GM12878 (cell line): ENCODE measurements around the gene PRPSAP2.

Experiments used
- CTCF ChIP-seq, 3 experiments: IDR thresholded peaks in 2 of 3; conservative IDR thresholded peaks in 1 of 3; 2 replicates each; pipeline ENCODE4 v1.5.1; 2011; ENCODE audit warnings: low read depth in 3 of 3, low read length in 3 of 3, mild to moderate bottlenecking in 3 of 3, control low read depth in 2 of 3, moderate library complexity in 2 of 3, inconsistent platforms in 1 of 3, mixed read lengths in 1 of 3; ENCODE audit not compliant: control insufficient read depth in 2 of 3, insufficient read depth in 1 of 3; ENCODE audit errors: extremely low read depth in 1 of 3
- EP300 ChIP-seq, 2 experiments: fragments of 150-350 bp in 1 of 2; IDR thresholded peaks; 2 replicates each; pipeline ENCODE4 v1.6.1; 2011 to 2012; ENCODE audit warnings: low read depth in 2 of 2, low read length in 2 of 2, borderline replicate concordance in 1 of 2, improper control_type of control experiment in 1 of 2, inconsistent platforms in 1 of 2; ENCODE audit not compliant: control insufficient read depth in 1 of 2
- HDGF ChIP-seq: fragments of 450-650 bp; IDR thresholded peaks from 2 replicates; pipeline ENCODE4 v1.6.1; 2016; ENCODE audit warnings: antibody characterized with exemption
- NR2C2 ChIP-seq: IDR thresholded peaks from 2 replicates; pipeline ENCODE4 v1.6.1; 2011; ENCODE audit warnings: borderline replicate concordance, low read depth; ENCODE audit not compliant: control insufficient read depth, insufficient read length
- POLR2AphosphoS5 ChIP-seq: IDR thresholded peaks from 2 replicates; pipeline ENCODE4 v1.6.1; 2011; ENCODE audit warnings: mild to moderate bottlenecking, low read length, inconsistent platforms
- TCF7 ChIP-seq: IDR thresholded peaks from 2 replicates; pipeline ENCODE4 v1.6.1; 2014; ENCODE audit warnings: antibody characterized with exemption, borderline replicate concordance
- ZNF274 ChIP-seq: IDR thresholded peaks from one replicate; pipeline ENCODE4 v1.8.0; 2011; ENCODE audit not compliant: insufficient read length, insufficient read depth
- TF ChIP-seq, protein P1 (sequence below): IDR thresholded peaks from 2 replicates; pipeline ENCODE4 v1.6.1; 2011; ENCODE audit warnings: low read depth, mild to moderate bottlenecking, low read length, moderate library complexity, borderline replicate concordance; ENCODE audit errors: extremely low read depth
- TF ChIP-seq, protein P2 (sequence below): IDR thresholded peaks from 2 replicates; pipeline ENCODE4 v1.6.1; 2012; ENCODE audit warnings: mild to moderate bottlenecking, low read depth, low read length

DNA sequence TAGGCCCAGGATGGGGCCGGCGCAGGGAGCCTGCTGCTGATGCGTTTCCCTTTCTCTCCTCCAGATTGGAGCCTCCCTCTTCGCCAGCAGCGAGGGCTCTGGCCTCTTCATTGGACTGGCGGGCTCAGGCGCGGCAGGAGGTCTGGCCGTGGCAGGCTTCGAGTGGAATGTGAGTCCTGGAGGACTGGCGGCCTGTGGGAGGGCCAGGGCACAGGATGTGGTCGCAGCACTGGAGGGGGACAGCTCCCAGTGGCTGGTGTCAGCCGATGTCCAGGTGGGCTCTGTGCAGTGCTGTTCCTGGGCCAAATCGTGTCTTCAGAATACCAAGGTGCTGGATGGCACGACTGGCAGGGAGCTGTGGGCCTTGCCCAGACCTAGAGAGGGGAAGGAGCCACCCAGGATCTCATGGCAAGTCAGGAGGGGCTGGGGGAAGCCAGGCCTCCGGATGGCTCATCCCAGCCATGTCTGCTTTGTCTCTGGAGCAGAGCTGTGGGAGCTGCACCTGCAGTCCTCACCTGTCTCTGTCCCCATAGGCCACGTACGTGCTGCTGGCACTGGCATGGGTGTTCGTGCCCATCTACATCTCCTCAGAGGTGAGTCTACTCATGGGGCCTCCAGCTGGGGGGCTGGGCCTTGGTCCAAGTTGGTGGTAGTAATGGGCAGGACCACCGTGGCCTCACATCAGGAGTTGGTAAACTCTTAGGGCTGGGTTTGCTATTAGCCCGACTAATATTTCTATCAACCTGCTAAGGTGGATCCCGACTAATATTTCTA, 101.3 kb downstream of the PRPSAP2 start:
- no peak for TF ChIP-seq ZNF274
- no peak for TF ChIP-seq CTCF (IDR thresholded peaks at IDR 0.05 in 2 of 3, conservative IDR thresholded peaks at IDR 0.05 in 1 of 3; ENCODE audit: control insufficient read depth in 2 of 3, extremely low read depth in 1 of 3, insufficient read depth in 1 of 3, low read depth in 3 of 3, low read length in 3 of 3)
- TF ChIP-seq, protein P1, sequence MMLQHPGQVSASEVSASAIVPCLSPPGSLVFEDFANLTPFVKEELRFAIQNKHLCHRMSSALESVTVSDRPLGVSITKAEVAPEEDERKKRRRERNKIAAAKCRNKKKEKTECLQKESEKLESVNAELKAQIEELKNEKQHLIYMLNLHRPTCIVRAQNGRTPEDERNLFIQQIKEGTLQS = no peak
- TF ChIP-seq TCF7 = no peak
- TF ChIP-seq, protein P2, sequence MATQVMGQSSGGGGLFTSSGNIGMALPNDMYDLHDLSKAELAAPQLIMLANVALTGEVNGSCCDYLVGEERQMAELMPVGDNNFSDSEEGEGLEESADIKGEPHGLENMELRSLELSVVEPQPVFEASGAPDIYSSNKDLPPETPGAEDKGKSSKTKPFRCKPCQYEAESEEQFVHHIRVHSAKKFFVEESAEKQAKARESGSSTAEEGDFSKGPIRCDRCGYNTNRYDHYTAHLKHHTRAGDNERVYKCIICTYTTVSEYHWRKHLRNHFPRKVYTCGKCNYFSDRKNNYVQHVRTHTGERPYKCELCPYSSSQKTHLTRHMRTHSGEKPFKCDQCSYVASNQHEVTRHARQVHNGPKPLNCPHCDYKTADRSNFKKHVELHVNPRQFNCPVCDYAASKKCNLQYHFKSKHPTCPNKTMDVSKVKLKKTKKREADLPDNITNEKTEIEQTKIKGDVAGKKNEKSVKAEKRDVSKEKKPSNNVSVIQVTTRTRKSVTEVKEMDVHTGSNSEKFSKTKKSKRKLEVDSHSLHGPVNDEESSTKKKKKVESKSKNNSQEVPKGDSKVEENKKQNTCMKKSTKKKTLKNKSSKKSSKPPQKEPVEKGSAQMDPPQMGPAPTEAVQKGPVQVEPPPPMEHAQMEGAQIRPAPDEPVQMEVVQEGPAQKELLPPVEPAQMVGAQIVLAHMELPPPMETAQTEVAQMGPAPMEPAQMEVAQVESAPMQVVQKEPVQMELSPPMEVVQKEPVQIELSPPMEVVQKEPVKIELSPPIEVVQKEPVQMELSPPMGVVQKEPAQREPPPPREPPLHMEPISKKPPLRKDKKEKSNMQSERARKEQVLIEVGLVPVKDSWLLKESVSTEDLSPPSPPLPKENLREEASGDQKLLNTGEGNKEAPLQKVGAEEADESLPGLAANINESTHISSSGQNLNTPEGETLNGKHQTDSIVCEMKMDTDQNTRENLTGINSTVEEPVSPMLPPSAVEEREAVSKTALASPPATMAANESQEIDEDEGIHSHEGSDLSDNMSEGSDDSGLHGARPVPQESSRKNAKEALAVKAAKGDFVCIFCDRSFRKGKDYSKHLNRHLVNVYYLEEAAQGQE = no peak
- TF ChIP-seq HDGF = no peak
- TF ChIP-seq EP300 (IDR thresholded peaks at IDR 0.05; ENCODE audit: borderline replicate concordance in 1 of 2, control insufficient read depth in 1 of 2, low read depth in 2 of 2, low read length in 2 of 2) = no peak
- no peak for TF ChIP-seq NR2C2
- TF ChIP-seq POLR2AphosphoS5 = no peak
